Rectal smooth muscle tissue (tissue), 1 donor: Measurements from ENCODE around the gene TUBA4B.
"Not testable (repeated sequence)": the region's sequence is repeated elsewhere in the genome, so short reads cannot be mapped to it uniquely, and the experiment has no call there.

Experiments
- H3K27ac ChIP-seq: one replicate; pipeline ENCODE4 v1.7.0; 2013; ENCODE audit warnings: low read depth, low read length, inconsistent platforms
- H3K27me3 ChIP-seq: one replicate; pipeline ENCODE4 v1.7.0; 2013; ENCODE audit warnings: low read length; ENCODE audit not compliant: control insufficient read depth, insufficient read depth
- H3K36me3 ChIP-seq: one replicate; pipeline ENCODE4 v1.7.0; 2013; ENCODE audit warnings: low read length; ENCODE audit not compliant: control insufficient read depth, insufficient read depth
- H3K4me1 ChIP-seq: one replicate; pipeline ENCODE4 v1.7.0; 2013; ENCODE audit warnings: low read length; ENCODE audit not compliant: control insufficient read depth, insufficient read depth
- H3K4me3 ChIP-seq: one replicate; pipeline ENCODE4 v1.7.0; 2013; ENCODE audit warnings: low read length
- H3K9ac ChIP-seq: one replicate; pipeline ENCODE4 v1.7.0; 2013; ENCODE audit warnings: low read length

TUBA4B gene

DNA sequence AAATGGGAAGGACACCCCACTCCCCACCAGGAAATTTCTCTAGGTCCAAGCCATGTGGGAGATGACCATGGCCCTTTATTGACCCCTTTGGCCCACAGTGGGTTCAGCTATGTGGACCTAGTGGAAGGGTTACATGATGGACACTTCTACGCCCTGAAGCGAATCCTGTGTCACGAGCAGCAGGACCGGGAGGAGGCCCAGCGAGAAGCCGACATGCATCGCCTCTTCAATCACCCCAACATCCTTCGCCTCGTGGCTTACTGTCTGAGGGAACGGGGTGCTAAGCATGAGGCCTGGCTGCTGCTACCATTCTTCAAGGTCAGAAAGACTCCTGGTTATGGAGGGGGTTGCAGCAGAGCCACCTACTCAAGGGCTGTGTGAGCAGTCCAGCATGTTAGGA is 6.5 kb upstream of the TUBA4B start:
- Histone ChIP-seq H3K27me3 (no peaks in the 10 kb centered on the region), H3K9ac (no peak overlapping the region), H3K4me3 (no peak overlapping the region), H3K27ac (no peak overlapping the region), H3K4me1 (peaks cover 28% of the 10 kb centered on the region), H3K36me3 (peaks cover 12% of the 10 kb centered on the region)

DNA sequence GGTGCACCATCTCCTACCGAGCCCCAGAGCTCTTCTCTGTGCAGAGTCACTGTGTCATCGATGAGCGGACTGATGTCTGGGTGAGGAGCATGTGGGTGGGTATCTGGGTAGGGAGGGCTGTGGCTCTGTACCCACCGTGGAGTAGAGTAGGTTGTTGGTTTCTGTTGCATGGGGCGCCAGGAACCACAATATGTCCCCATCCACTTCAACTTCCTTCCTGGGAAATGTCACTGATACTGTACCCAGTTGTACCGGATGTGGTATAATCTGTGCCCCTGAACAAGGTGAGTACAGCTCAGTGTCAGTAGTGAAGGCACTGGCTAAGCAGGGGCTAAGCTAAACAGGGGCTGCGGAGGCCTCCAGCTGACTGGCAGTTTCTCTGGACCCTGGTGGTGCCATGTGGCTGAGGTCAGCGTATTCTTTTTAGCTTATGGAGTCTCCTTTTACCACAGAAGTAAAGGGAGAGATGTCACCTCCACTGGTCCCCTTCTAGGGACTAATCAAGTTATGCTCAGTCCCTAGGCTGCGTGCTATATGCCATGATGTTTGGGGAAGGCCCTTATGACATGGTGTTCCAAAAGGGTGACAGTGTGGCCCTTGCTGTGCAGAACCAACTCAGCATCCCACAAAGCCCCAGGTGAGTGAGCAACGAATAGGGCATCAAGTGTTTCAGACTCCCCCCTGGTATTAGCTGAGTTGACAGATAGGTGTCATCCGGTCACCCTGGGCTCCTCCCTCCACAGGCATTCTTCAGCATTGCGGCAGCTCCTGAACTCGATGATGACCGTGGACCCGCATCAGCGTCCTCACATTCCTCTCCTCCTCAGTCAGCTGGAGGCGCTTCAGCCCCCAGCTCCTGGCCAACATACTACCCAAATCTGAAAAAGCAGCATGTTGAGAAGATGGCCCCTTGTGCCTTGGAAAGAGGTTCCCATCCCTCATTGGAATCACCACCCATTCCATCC is 5.1 kb upstream of the TUBA4B start:
- Histone ChIP-seq H3K4me3 (peak overlapping the region; percentile 16), H3K36me3 (peaks cover 12% of the 10 kb centered on the region), H3K27ac (no peak overlapping the region), H3K4me1 (peaks cover 33% of the 10 kb centered on the region), H3K27me3 (no peaks in the 10 kb centered on the region), H3K9ac (no peak overlapping the region)

DNA sequence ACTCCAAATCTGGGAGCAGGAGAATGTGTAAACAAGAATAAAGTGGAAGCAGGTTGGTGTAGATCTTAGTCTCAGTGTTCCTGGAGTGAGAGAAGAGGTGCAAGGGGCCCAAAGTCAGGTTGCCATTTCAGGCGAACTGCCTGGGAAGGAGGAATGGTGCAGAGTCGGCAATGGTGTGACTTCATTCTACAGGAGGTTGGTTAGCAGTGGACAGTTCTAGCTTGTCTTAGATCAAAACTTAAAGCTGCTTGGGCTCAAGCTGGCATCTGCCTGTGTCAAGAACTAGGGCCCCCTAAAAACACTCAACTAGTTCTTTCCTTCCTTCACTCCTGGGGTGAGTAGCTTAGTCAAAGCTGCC is 4.2 kb upstream of the TUBA4B start:
- H3K27ac ChIP-seq = peak overlapping the region; percentile 84
- H3K4me3 ChIP-seq = peak overlapping the region; percentile 44
- no peaks in the 10 kb centered on the region for H3K27me3 ChIP-seq
- H3K4me1 ChIP-seq = peaks cover 33% of the 10 kb centered on the region
- H3K36me3 ChIP-seq = peaks cover 12% of the 10 kb centered on the region
- peak overlapping the region; percentile 52 for H3K9ac ChIP-seq

DNA sequence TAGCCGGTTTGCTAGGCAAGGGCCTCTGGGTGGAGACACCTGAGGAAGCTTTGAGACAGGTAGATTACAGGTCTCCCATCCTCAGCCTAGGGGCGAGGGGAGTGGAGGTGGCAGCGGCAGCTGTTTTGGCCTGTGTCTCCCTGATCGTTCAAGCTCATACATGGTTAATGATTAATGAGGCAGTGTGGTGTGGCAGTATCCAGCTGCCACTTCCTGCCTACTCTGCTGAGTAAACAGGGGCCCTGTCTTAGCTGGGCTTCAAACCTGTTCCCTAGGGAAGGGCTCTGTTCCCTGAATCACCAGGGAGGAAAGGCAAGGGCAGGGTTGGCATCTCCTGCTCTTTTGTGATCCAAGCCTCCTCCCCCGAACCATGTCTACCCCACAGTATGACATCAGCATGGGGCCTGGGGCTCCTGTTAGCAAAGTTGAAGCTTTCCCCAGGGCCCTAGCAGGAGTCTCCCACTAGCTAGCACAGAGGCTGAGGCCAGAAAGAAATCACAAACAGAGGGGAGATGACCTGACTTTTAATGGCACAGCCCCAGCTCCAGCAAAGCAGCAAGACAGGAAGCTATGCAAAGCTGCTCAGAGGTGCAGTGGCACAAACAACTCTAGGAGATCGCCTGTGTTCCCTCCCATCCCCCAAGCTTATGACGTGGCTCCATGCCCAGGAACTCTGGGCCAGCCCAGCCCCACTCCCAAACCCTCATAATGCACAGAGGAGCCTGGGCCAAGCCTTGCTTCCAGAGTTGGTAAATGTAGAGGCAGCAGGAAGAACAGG is 3.7 kb upstream of the TUBA4B start:
- peak overlapping the region; percentile 52 for H3K9ac ChIP-seq

DNA sequence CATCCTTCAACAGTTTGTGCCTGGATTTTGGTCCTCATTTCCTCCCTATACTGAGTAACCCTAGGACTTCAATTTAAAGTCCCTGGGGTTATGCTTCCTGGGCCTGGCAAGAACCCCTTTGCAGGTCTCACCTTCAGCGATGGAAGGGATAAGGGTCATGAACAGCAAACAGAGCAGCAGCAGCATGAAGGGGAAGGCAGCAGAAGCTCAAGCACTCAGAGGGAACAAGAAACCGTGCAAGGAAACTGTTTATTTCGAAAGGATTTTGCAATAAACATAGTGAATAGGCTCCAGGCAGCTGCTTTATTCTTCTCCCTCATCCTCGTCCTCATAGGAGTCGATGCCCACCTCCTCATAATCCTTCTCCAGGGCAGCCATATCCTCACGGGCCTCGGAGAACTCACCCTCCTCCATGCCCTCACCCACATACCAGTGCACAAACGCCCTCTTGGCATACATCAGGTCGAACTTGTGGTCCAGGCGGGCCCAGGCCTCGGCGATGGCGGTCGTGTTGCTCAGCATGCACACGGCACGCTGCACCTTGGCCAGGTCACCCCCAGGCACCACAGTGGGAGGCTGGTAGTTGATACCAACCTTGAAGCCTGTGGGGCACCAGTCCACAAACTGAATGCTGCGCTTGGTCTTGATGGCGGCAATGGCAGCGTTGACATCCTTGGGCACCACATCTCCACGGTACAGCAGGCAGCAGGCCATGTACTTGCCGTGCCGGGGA is 2.8 kb upstream of the TUBA4B start:
- no peaks in the 10 kb centered on the region for H3K27me3 ChIP-seq
- H3K36me3 ChIP-seq = peaks cover 12% of the 10 kb centered on the region
- H3K4me3 ChIP-seq = peak overlapping the region; percentile 3
- peak overlapping the region; percentile 52 for H3K9ac ChIP-seq
- H3K27ac ChIP-seq = peak overlapping the region; percentile 84
- H3K4me1 ChIP-seq = peaks cover 28% of the 10 kb centered on the region

More for the DNA sequence above, 3.7 kb upstream of the TUBA4B start:
- Histone ChIP-seq H3K27me3 (no peaks in the 10 kb centered on the region), H3K4me1 (peaks cover 33% of the 10 kb centered on the region), H3K4me3 (peak overlapping the region; percentile 44), H3K27ac (peak overlapping the region; percentile 84), H3K36me3 (peaks cover 12% of the 10 kb centered on the region)

DNA sequence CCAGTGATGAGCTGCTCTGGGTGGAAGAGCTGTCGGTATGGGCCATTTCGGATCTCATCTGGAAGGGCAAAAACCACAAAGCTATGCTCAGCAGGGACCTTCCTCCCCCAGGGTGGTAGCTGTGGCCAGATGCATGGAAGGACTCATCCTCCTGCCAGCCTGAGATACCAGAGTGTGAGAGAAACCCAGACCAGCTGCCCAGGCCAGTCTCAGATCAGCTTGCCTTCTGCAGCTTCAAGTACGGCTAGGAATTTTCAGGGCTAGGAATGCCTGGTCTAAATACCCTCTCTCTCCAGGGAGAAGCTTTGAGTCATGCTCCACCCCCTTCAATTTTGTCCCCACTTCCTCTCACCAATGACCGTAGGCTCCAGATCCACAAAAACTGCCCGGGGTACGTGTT is 1.4 kb upstream of the TUBA4B start:
- Histone ChIP-seq H3K27ac (no peak overlapping the region), H3K4me3 (peak overlapping the region; percentile 81), H3K9ac (no peak overlapping the region), H3K27me3 (no peaks in the 10 kb centered on the region), H3K36me3 (peaks cover 12% of the 10 kb centered on the region), H3K4me1 (peaks cover 23% of the 10 kb centered on the region)

DNA sequence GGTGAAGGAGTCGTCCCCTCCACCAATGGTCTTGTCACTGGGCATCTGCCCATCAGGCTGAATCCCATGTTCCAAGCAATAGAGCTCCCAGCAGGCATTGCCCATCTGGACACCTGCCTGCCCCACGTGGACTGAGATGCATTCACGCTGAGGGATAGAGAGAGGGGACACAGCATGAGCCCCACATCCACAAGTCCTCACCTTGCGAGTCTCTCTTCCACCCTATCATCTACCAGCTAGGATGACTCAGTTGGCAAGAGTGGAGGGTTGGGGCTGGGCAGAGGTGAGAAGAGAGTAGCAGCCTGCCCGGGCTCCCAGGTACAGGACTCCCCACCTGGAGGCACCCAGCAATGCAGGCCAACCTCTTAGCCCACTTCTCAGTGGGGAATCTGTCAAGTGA is 959 bp upstream of the TUBA4B start:
- Histone ChIP-seq H3K4me3 (peak overlapping the region; percentile 81), H3K4me1 (peaks cover 23% of the 10 kb centered on the region), H3K36me3 (peaks cover 12% of the 10 kb centered on the region), H3K9ac (no peak overlapping the region), H3K27ac (no peak overlapping the region), H3K27me3 (no peaks in the 10 kb centered on the region)

DNA sequence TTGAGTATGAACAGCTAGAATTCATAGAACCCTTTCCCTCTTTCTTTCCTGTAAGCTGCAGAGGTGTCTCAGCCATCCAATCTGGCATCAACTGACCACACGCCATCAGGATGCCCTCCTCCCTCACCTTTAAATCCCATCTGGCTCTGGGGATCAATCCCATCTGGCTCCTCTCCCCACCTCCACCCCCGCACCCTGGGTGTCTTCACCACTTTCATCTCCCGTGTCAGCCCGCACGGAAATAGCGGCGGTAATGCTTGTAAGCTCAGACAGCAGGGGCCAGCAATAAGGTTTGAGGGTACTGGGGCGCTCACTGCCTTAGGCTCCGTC is 508 bp upstream of the TUBA4B start:
- H3K27ac ChIP-seq = peak overlapping the region; percentile 46
- H3K9ac ChIP-seq = peak overlapping the region; percentile 26
- H3K4me3 ChIP-seq = peak overlapping the region; percentile 81
- peaks cover 12% of the 10 kb centered on the region for H3K36me3 ChIP-seq
- peaks cover 23% of the 10 kb centered on the region for H3K4me1 ChIP-seq
- no peaks in the 10 kb centered on the region for H3K27me3 ChIP-seq

DNA sequence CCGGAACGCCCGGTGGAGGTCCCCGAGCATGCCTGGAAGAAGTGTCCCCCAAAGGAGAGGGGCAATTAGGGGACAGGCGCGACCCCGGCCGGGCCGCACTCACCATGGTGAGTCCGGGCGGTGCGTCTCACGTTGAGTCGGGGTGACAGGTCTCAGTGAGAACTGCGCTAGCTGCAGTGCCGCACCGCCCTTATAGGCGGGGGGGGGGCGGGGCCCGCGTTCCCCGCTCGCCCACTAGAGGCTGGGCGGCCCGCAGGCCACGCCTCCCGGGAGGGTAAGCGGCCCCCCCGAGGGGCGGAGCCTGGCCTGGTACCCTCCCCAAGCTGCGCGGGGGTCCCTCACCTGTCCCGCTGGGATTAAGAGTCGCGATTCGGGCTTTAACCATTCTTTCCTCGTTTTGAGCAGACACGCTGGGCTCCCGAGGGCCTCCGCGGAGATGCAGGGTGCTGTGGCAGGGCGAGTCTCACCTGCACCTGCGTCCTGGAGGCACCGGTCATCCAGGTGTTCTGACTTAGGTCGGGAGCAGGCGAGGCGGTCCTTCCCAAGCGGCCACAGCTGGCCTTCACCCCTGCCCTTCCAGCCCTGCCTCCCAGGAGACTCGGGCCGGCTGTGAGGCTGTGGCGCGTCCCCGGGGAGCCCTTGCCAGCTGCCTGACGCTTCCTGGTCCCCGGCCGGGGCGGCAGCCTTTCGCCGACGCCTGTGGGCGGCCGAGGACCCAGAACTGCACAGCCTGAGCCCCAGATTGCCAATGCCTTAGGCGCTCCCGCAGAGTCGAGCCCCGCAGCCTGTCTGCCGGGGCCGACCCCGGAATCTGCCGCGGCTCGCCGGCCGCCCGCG is 928 bp downstream of the TUBA4B start, which contains the start of gene TUBA4A:
Gene TUBA4A (minus strand): TSS at position 166 of the 837 bp plus-strand sequence. CDS start 60 bp downstream, at position 106.
- Histone ChIP-seq H3K4me1 (peaks cover 22% of the 10 kb centered on the region), H3K27ac (peak within 1 kb of the TSS; percentile 62), H3K9ac (peak within 1 kb of the TSS; percentile 64), H3K27me3 (no peaks in the 10 kb centered on the region), H3K36me3 (peaks cover 12% of the 10 kb centered on the region), H3K4me3 (peak within 1 kb of the TSS; percentile 81)

DNA sequence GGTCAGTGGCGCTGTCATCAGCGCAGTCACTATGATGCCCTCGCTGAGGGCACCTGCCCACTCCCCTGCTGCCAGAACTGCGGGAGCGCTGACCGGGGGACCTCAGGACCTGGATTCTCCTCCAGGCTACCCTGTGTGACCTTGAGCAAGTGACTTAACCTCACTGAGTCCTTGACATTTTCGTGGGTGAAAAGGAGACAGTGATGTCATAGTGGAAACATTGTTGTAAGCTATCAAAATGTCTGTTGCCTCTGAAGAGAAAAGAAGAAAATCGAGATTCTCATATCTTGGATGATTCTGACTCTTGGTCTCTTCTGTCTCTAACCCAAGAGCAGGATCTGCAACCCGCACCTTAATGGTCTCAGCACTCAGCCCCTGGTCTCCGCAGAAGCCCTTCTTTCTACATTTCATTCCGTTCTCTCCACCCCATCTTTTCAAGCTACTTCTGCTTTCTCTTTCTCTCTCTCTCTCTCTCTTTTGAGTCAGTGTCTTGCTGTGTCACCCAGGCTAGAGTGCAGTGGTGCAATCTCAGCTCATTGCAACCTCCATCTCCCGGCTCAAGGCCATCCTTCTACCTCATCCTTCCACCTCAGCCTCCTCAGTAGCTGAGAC is 1.7 kb downstream of the TUBA4B start:
- Histone ChIP-seq H3K4me1 (peaks cover 15% of the 10 kb centered on the region), H3K9ac (no peak overlapping the region), H3K36me3 (peaks cover 12% of the 10 kb centered on the region), H3K4me3 (peak overlapping the region; percentile 81), H3K27me3 (no peaks in the 10 kb centered on the region), H3K27ac (no peak overlapping the region)

DNA sequence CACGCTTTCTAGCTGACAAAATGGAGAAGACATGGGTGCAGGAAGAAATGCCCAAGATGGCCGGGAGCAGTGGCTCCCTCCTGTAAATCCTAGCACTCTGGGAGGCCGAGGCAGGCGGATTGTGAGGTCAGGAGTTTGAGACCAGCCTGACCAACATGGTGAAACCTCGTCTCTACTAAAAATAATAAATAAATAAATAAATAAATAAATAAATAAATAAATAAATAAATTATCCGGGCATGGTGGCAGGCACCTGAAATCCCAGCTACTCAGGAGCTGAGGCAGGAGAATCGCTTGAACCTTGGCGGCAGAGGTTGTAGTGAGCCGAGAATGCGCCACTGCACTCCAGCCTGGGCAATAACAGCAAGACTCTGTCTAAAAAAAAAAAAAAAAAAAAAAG is 5.9 kb downstream of the TUBA4B start:
- H3K27ac ChIP-seq, H3K4me1 ChIP-seq, H3K4me3 ChIP-seq, H3K27me3 ChIP-seq, H3K36me3 ChIP-seq, H3K9ac ChIP-seq: not testable (repeated sequence)
